ENCODE data around the gene MBNL1.
"Not testable (repeated sequence)": the region's sequence is repeated elsewhere in the genome, so short reads cannot be mapped to it uniquely, and the experiment has no call there.

The MBNL1 gene

GRCh38 chr3:152382312-152383135 lies 113.8 kb downstream of the MBNL1 start:
- DNase-seq, result no peak

GRCh38 chr3:152383136-152383606 lies 114.4 kb downstream of the MBNL1 start:
- no peak for DNase-seq

GRCh38 chr3:152384412-152384811 lies 115.7 kb downstream of the MBNL1 start:
- DNase-seq, result no peak

- DNase-seq, result no peak
These were observed 117.0 kb downstream of the MBNL1 start for GRCh38 chr3:152385761-152386160.

- no peak for DNase-seq
These were observed 117.5 kb downstream of the MBNL1 start for GRCh38 chr3:152386208-152386607.

GRCh38 chr3:152388631-152389030 lies 119.9 kb downstream of the MBNL1 start:
- DNase-seq, result no peak

GRCh38 chr3:152389316-152389934 lies 120.7 kb downstream of the MBNL1 start:
- no peak for DNase-seq

GRCh38 chr3:152390647-152391046 lies 121.9 kb downstream of the MBNL1 start:
- no peak for DNase-seq

GRCh38 chr3:152391671-152392070 lies 122.9 kb downstream of the MBNL1 start:
- DNase-seq, result no peak

- no peak for DNase-seq
These were observed 123.6 kb downstream of the MBNL1 start for GRCh38 chr3:152392272-152392880.

GRCh38 chr3:152394246-152394645 lies 125.5 kb downstream of the MBNL1 start:
- no peak for DNase-seq

GRCh38 chr3:152395764-152396163 lies 127.0 kb downstream of the MBNL1 start:
- DNase-seq, result no peak

- DNase-seq, result no peak
These were observed 128.1 kb downstream of the MBNL1 start for GRCh38 chr3:152396867-152397266.

GRCh38 chr3:152397348-152397747 lies 128.6 kb downstream of the MBNL1 start:
- not testable (repeated sequence) for DNase-seq

GRCh38 chr3:152398495-152398894 lies 129.8 kb downstream of the MBNL1 start:
- DNase-seq, result no peak

- DNase-seq, result no peak
These were observed 130.6 kb downstream of the MBNL1 start for GRCh38 chr3:152399374-152399773.

GRCh38 chr3:152400887-152401286 lies 132.2 kb downstream of the MBNL1 start:
- DNase-seq, result no peak

GRCh38 chr3:152402695-152403451 lies 134.1 kb downstream of the MBNL1 start:
- DNase-seq, result no peak

- no peak for DNase-seq
These were observed 134.9 kb downstream of the MBNL1 start for GRCh38 chr3:152403632-152404066.

GRCh38 chr3:152404976-152405375 lies 136.2 kb downstream of the MBNL1 start:
- no peak for DNase-seq

- no peak for DNase-seq
These were observed 137.4 kb downstream of the MBNL1 start for GRCh38 chr3:152405915-152406802.

GRCh38 chr3:152413240-152413639 lies 144.5 kb downstream of the MBNL1 start:
- no peak for DNase-seq
